IMR-90 (cell line): ENCODE measurements around the gene AFF2. TPM values are rescaled to one million over a fixed set of nuclear protein-coding genes. Genes with fewer than 3 reads are reported as not detected.

Source experiments
- ATAC-seq: fragments of 200-7000 bp; cut with Tn5 transposase; 2 replicates; pipeline ENCODE4 v1.9.1; 2020; ENCODE audit warnings: low read depth, mild to moderate bottlenecking, moderate library complexity
- BruUV-seq: library from RNA; stranded (reverse); fragments of 400-500 nt; replicated peaks from 2 replicates; lab custom pipeline; 2021; lab: Mats Ljungman, UMichigan
- CTCF ChIA-PET: fragments of 300-600 bp; formaldehyde crosslinking; extraction: SDS; loops from one replicate; lab custom pipeline; 2021; ENCODE audit warnings: antibody characterized with exemption; lab: Yijun Ruan, JAX
- POLR2A ChIA-PET: fragments of 300-600 bp; sonication (Branson Sonifier 250); formaldehyde crosslinking; loops from one replicate; lab custom pipeline; 2022; ENCODE audit warnings: antibody characterized with exemption; ENCODE audit not compliant: unreplicated experiment; lab: Charles Lee
- DNase-seq: peaks from one replicate; pipeline ENCODE4 v3.0.0; 2013
- H2AFZ ChIP-seq: replicated peaks from 2 replicates; pipeline ENCODE3; 2013; ENCODE audit warnings: low read length, mild to moderate bottlenecking; ENCODE audit not compliant: poor library complexity
- H2AK5ac ChIP-seq: 2 replicates; pipeline ENCODE4 v1.6.1; 2013; ENCODE audit warnings: low read depth, low read length, inconsistent platforms
- H2AK9ac ChIP-seq: replicated peaks from 2 replicates; pipeline ENCODE3; 2013; ENCODE audit warnings: mild to moderate bottlenecking, low read depth, low read length, moderate library complexity; ENCODE audit not compliant: poor library complexity
- H2BK120ac ChIP-seq: 2 replicates; pipeline ENCODE4 v1.6.1; 2013; ENCODE audit warnings: low read depth, low read length, inconsistent platforms
- H2BK15ac ChIP-seq: 3 replicates; pipeline ENCODE4 v1.6.1; 2013; ENCODE audit warnings: low read depth, low read length, inconsistent platforms
- H2BK20ac ChIP-seq: 2 replicates; pipeline ENCODE4 v1.6.1; 2013; ENCODE audit warnings: low read depth, mild to moderate bottlenecking, inconsistent platforms, low read length, moderate library complexity
- H2BK5ac ChIP-seq: 2 replicates; pipeline ENCODE4 v1.6.1; 2013; ENCODE audit warnings: mild to moderate bottlenecking, low read depth, low read length, inconsistent platforms; ENCODE audit not compliant: poor library complexity, severe bottlenecking
- H3K14ac ChIP-seq: replicated peaks from 2 replicates; pipeline ENCODE4 v1.6.1; 2013; ENCODE audit warnings: low read depth, low read length, inconsistent platforms
- H3K18ac ChIP-seq: 2 replicates; pipeline ENCODE4 v1.6.1; 2013; ENCODE audit warnings: low read depth, low read length, control low read depth
- H3K23ac ChIP-seq: 2 replicates; pipeline ENCODE4 v1.6.1; 2013; ENCODE audit warnings: low read depth, low read length, inconsistent platforms
- H3K27ac ChIP-seq: 2 replicates; pipeline ENCODE4 v1.5.1; 2013; ENCODE audit warnings: mild to moderate bottlenecking, control low read depth, low read length; ENCODE audit not compliant: insufficient read depth
- H3K27me3 ChIP-seq: 2 replicates; pipeline ENCODE4 v1.6.1; 2013; ENCODE audit warnings: low read length; ENCODE audit not compliant: control insufficient read depth, insufficient read depth
- H3K36me3 ChIP-seq: 2 replicates; pipeline ENCODE4 v1.6.1; 2013; ENCODE audit warnings: low read length, mixed read lengths; ENCODE audit not compliant: control insufficient read depth, insufficient read depth
- H3K4ac ChIP-seq: 2 replicates; pipeline ENCODE4 v1.6.1; 2013; ENCODE audit warnings: low read depth, low read length, inconsistent platforms
- H3K4me1 ChIP-seq: 2 replicates; pipeline ENCODE4 v1.6.1; 2013; ENCODE audit warnings: low read length, mixed read lengths; ENCODE audit not compliant: control insufficient read depth, insufficient read depth
- H3K4me2 ChIP-seq: 2 replicates; pipeline ENCODE4 v1.6.1; 2013; ENCODE audit warnings: low read depth, mild to moderate bottlenecking, control low read depth, low read length, moderate library complexity
- H3K4me3 ChIP-seq: 2 replicates; pipeline ENCODE4 v1.5.1; 2013; ENCODE audit warnings: low read depth, mild to moderate bottlenecking, control low read depth, low read length, moderate library complexity; ENCODE audit not compliant: insufficient read depth
- H3K56ac ChIP-seq: 2 replicates; pipeline ENCODE4 v1.6.1; 2013; ENCODE audit warnings: low read length, inconsistent platforms; ENCODE audit not compliant: insufficient read depth; ENCODE audit errors: extremely low read depth
- H3K79me1 ChIP-seq, 2 experiments: 2 replicates each; pipeline ENCODE4 v1.6.1; 2013; ENCODE audit warnings: low read length in 2 of 2, inconsistent platforms in 1 of 2, low read depth in 1 of 2
- H3K9ac ChIP-seq: 2 replicates; pipeline ENCODE4 v1.6.1; 2013; ENCODE audit warnings: low read depth, low read length, control low read depth
- H3K9me1 ChIP-seq: 2 replicates; pipeline ENCODE4 v1.6.1; 2013; ENCODE audit warnings: low read length, inconsistent platforms; ENCODE audit not compliant: insufficient read depth
- H3K9me3 ChIP-seq: 2 replicates; pipeline ENCODE4 v1.6.1; 2013; ENCODE audit warnings: low read length; ENCODE audit not compliant: control insufficient read depth, insufficient read depth
- H4K20me1 ChIP-seq: 2 replicates; pipeline ENCODE4 v1.6.1; 2013; ENCODE audit warnings: low read length, inconsistent platforms; ENCODE audit not compliant: insufficient read depth
- H4K5ac ChIP-seq: 2 replicates; pipeline ENCODE4 v1.6.1; 2013; ENCODE audit warnings: mild to moderate bottlenecking, low read depth, low read length, control low read depth
- H4K8ac ChIP-seq, 2 experiments: 2 replicates each; pipeline ENCODE4 v1.6.1; 2013; ENCODE audit warnings: low read depth in 2 of 2, low read length in 2 of 2, control low read depth in 1 of 2, inconsistent platforms in 1 of 2
- H4K91ac ChIP-seq: 2 replicates; pipeline ENCODE4 v1.6.1; 2013; ENCODE audit warnings: low read depth, low read length, inconsistent platforms; ENCODE audit not compliant: insufficient read depth
- BHLHE40 ChIP-seq: fragments of 150-350 bp; IDR thresholded peaks from 2 replicates; pipeline ENCODE4 v1.6.1; 2016; ENCODE audit warnings: mild to moderate bottlenecking, low read depth, low read length
- CEBPB ChIP-seq: IDR thresholded peaks from 2 replicates; pipeline ENCODE4 v1.6.1; 2012; ENCODE audit warnings: low read depth, low read length, improper control_type of control experiment
- CHD1 ChIP-seq: IDR thresholded peaks from 2 replicates; pipeline ENCODE4 v1.6.1; 2012; ENCODE audit warnings: low read depth, low read length, improper control_type of control experiment
- CTCF ChIP-seq: conservative IDR thresholded peaks from 2 replicates; pipeline ENCODE4 v1.5.1; 2012; ENCODE audit warnings: mild to moderate bottlenecking, low read depth, low read length, improper control_type of control experiment
- ELK1 ChIP-seq: fragments of 150-350 bp; IDR thresholded peaks from 2 replicates; pipeline ENCODE4 v1.6.1; 2016; ENCODE audit warnings: low read depth, mild to moderate bottlenecking, low read length, moderate library complexity, borderline replicate concordance
- FOS ChIP-seq: fragments of 150-350 bp; IDR thresholded peaks from 2 replicates; pipeline ENCODE4 v1.6.1; 2016; ENCODE audit warnings: low read depth, low read length
- MAFK ChIP-seq: IDR thresholded peaks from 2 replicates; pipeline ENCODE4 v1.6.1; 2012; ENCODE audit warnings: low read depth, low read length, improper control_type of control experiment
- MAZ ChIP-seq: IDR thresholded peaks from 2 replicates; pipeline ENCODE4 v1.6.1; 2012; ENCODE audit warnings: low read depth, mild to moderate bottlenecking, low read length, improper control_type of control experiment, moderate library complexity, borderline replicate concordance
- MXI1 ChIP-seq: IDR thresholded peaks from 2 replicates; pipeline ENCODE4 v1.6.1; 2012; ENCODE audit warnings: low read depth, mild to moderate bottlenecking, low read length, moderate library complexity, borderline replicate concordance
- NFE2L2 ChIP-seq: fragments of 150-350 bp; IDR thresholded peaks from 2 replicates; pipeline ENCODE4 v1.6.1; 2016; ENCODE audit warnings: low read depth, mild to moderate bottlenecking, low read length
- POLR2A ChIP-seq: IDR thresholded peaks from 2 replicates; pipeline ENCODE4 v1.6.1; 2012; ENCODE audit warnings: mild to moderate bottlenecking, low read depth, low read length
- RAD21 ChIP-seq: IDR thresholded peaks from 2 replicates; pipeline ENCODE4 v1.6.1; 2012; ENCODE audit warnings: low read length, improper control_type of control experiment
- RCOR1 ChIP-seq: IDR thresholded peaks from 2 replicates; pipeline ENCODE4 v1.6.1; 2012; ENCODE audit warnings: mild to moderate bottlenecking, low read length, improper control_type of control experiment; ENCODE audit not compliant: insufficient replicate concordance
- RFX5 ChIP-seq: IDR thresholded peaks from 2 replicates; pipeline ENCODE4 v1.8.0; 2012; ENCODE audit warnings: low read depth, mild to moderate bottlenecking, low read length, moderate library complexity
- SMC3 ChIP-seq: fragments of 150-350 bp; IDR thresholded peaks from 2 replicates; pipeline ENCODE4 v1.6.1; 2016; ENCODE audit warnings: low read depth, mild to moderate bottlenecking, antibody characterized with exemption, low read length, moderate library complexity
- USF2 ChIP-seq: fragments of 150-350 bp; IDR thresholded peaks from 2 replicates; pipeline ENCODE4 v1.6.1; 2017; ENCODE audit warnings: mild to moderate bottlenecking, antibody characterized with exemption, low read length, low read depth
- WGBS, 2 experiments: methylation state at CpG; one replicate each; pipeline versions ENCODE4 v1.1.5 to v1.1.7; 2013; ENCODE audit warnings: missing lambda C conversion rate in 2 of 2; ENCODE audit not compliant: insufficient read length in 1 of 2; ENCODE audit errors: extremely low coverage in 2 of 2; 5-methylcytosine and 5-hydroxymethylcytosine counted together
- dilution Hi-C: fragments of 300-500 bp; cut with HindIII; formaldehyde crosslinking; loops from one replicate; pipeline ENCODE4 v1.14.3; 2018; ENCODE audit warnings: low sequenced_read_pairs; ENCODE audit not compliant: unreplicated experiment
- in situ Hi-C: fragments of 300-500 bp; cut with MboI; formaldehyde crosslinking; loops from 3 replicates; pipeline ENCODE4 v1.14.3; 2019; ENCODE audit warnings: low sequenced_read_pairs, inconsistent platforms, mixed read lengths
- intact Hi-C: fragments of 100-400 bp; cut with micrococcal nuclease; formaldehyde crosslinking; loops from 2 replicates; pipeline ENCODE4 v1.10.0; 2022
- polyA plus RNA-seq, 3 experiments: library from polyadenylated mRNA; depleted of rRNA; stranded (reverse); fragments of >200 nt; gene quantifications; 2 replicates each; pipeline ENCODE4 v1.2.3, GENCODE V29; 2012; ENCODE audit warnings: low replicate concordance in 1 of 3
- total RNA-seq: library from RNA; depleted of rRNA; stranded (reverse); fragments of >200 nt; gene quantifications from 2 replicates; pipeline ENCODE4 v1.2.3, GENCODE V29; 2012

The AFF2 gene
- total and polyA plus RNA-seq, 2 of the 4 experiments (the other 2 are of a cell fraction) = 0.15 to 0.72 TPM

- Histone ChIP-seq H3K4me3 (no peak overlapping the region), H3K27ac (no peak overlapping the region), H2BK120ac (no peak overlapping the region), H2AK9ac (no peak overlapping the region), H3K27me3 (no peaks in the 10 kb centered on the region), H4K8ac (no peak overlapping the region), H3K14ac (no peak overlapping the region), H4K91ac (no peak overlapping the region), H2BK5ac (no peak overlapping the region), H2AFZ (no peak overlapping the region), H3K23ac (no peak overlapping the region), H2BK15ac (no peak overlapping the region), H4K5ac (no peak overlapping the region), H3K4me1 (no peaks in the 10 kb centered on the region), H2BK20ac (no peak overlapping the region), H3K18ac (no peak overlapping the region), H3K79me1 (no peaks in the 10 kb centered on the region), H3K9me1 (no peaks in the 10 kb centered on the region), H3K9ac (no peak overlapping the region), H3K56ac (no peak overlapping the region), H4K20me1 (no peaks in the 10 kb centered on the region), H3K4me2 (no peak overlapping the region), H3K9me3 (no peaks in the 10 kb centered on the region), H2AK5ac (no peak overlapping the region), H3K36me3 (no peaks in the 10 kb centered on the region), H3K4ac (no peak overlapping the region)
- no TSS peak for BruUV-seq
- ChIA-PET POLR2A (no interaction called here), CTCF (no interaction called here)
- ATAC-seq (no peak), DNase-seq (no peak)
- intact Hi-C loops = no loop called here
- dilution Hi-C loops = no loop called here
- in situ Hi-C loops = no loop called here
- TF ChIP-seq CHD1 = no peak
- TF ChIP-seq RAD21 = no peak
- no peak for TF ChIP-seq CEBPB
- TF ChIP-seq FOS = no peak
- TF ChIP-seq CTCF = no peak
- no peak for TF ChIP-seq USF2
- no peak for TF ChIP-seq ELK1
- no peak for TF ChIP-seq RCOR1
- TF ChIP-seq POLR2A = no peak
- no peak for TF ChIP-seq MAZ
- no peak for TF ChIP-seq BHLHE40
- TF ChIP-seq RFX5 = no peak
- TF ChIP-seq MAFK = no peak
- TF ChIP-seq SMC3 = no peak
- no peak for TF ChIP-seq NFE2L2
- no peak for TF ChIP-seq MXI1
- no CpG with 5 or more reads among the region's 4 CpGs for WGBS, 2 experiments
Measured at GRCh38 chrX:148609515-148610327, 109.3 kb downstream of the AFF2 start.
